ENCODE data around the gene MAP1LC3A. TPM values are rescaled to one million over a fixed set of nuclear protein-coding genes. Genes with fewer than 3 reads are reported as not detected.

MAP1LC3A gene
- total RNA-seq (10 to 100 TPM; 27.4 to 44.9 (median 37.5) TPM), polyA plus RNA-seq (10 to 100 TPM; 27.4 to 90.5 (median 30.9) TPM)
- long read RNA-seq, donor 1, transcript MAP1LC3A-201 (4 exons, 1,574 nt), result major isoform, 35 of 37 reads
- long read RNA-seq, donor 1, partial matches to known transcripts, result 0 of 37 reads
- long read RNA-seq, donor 1, other reads (novel, unspliced or antisense), result 2 of 37 reads
- long read RNA-seq, donor 2, transcript MAP1LC3A-201 (4 exons, 1,574 nt), result major isoform, 29 of 38 reads
- long read RNA-seq, donor 2, partial matches to known transcripts, result 3 of 38 reads
- long read RNA-seq, donor 2, other reads (novel, unspliced or antisense), result 2 of 38 reads

GRCh38 chr20:34558320-34559218 is at the start of gene MAP1LC3A:
Gene MAP1LC3A, plus strand, starts transcription at chr20:34558718. Its CDS starts 151 bp downstream, at chr20:34558869.
- DNase-seq (peak; percentile 95 to 97), ATAC-seq (peak; percentile 94 to 96 (median 94))
- intact Hi-C loops (cut with DNase I), result loop anchor here in 1 of 2 donors (5.0 kb wide), 1 partner anchor 149 kb away; no protein-coding TSS in a partner anchor
- H3K36me3 ChIP-seq (ENCODE audit: insufficient read depth in 1 of 2, low read depth in 1 of 2), result no peaks in the 10 kb centered on the region
- no peaks in the 10 kb centered on the region for H3K9me3 ChIP-seq
- WGBS, 3 donors, result 1 to 3% (median 2%) methylated on average over 78 to 103 of the region's 103 CpGs
- TF ChIP-seq, protein P1, sequence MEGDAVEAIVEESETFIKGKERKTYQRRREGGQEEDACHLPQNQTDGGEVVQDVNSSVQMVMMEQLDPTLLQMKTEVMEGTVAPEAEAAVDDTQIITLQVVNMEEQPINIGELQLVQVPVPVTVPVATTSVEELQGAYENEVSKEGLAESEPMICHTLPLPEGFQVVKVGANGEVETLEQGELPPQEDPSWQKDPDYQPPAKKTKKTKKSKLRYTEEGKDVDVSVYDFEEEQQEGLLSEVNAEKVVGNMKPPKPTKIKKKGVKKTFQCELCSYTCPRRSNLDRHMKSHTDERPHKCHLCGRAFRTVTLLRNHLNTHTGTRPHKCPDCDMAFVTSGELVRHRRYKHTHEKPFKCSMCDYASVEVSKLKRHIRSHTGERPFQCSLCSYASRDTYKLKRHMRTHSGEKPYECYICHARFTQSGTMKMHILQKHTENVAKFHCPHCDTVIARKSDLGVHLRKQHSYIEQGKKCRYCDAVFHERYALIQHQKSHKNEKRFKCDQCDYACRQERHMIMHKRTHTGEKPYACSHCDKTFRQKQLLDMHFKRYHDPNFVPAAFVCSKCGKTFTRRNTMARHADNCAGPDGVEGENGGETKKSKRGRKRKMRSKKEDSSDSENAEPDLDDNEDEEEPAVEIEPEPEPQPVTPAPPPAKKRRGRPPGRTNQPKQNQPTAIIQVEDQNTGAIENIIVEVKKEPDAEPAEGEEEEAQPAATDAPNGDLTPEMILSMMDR (IDR thresholded peaks at IDR 0.05), result no peak
- H3K4me3 ChIP-seq, result peak within 1 kb of the TSS; percentile 82
- H3K27me3 ChIP-seq (ENCODE audit: insufficient read depth in 3 of 3, low read length in 2 of 3), result no peaks in the 10 kb centered on the region
- peaks cover 7% of the 10 kb centered on the region for H3K4me1 ChIP-seq
- peak within 1 kb of the TSS; percentile 86 for H3K27ac ChIP-seq

DNA sequence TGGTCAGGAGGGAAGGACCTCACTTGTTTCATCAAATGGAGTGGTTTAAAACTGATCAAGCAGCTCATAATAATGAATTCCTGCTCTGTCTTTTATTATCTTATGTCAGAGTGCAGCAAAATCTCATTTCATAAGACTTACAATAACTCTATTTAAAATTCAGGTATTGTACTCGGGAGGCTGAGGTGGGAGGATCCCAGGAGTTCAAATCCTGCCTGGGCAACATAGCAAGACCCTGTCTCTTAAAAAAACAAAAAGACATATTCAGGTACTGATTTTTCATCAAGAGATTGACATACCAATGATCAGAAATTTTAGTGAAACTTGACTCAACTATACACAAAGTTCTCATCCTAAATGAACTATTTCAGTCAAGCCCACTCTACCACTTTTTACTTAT is 47.9 kb upstream of the MAP1LC3A start:
- intact Hi-C loops (cut with DNase I), result no loop called here
- no peak overlapping the region for H3K4me3 ChIP-seq
- peaks cover 3 to 64% of the 10 kb centered on the region in 2 donors for H3K36me3 ChIP-seq (ENCODE audit: insufficient read depth in 1 of 2, low read depth in 1 of 2)
- no peaks in the 10 kb centered on the region for H3K9me3 ChIP-seq
- no peaks in the 10 kb centered on the region for H3K4me1 ChIP-seq
- no peak overlapping the region for H3K27ac ChIP-seq
- H3K27me3 ChIP-seq (ENCODE audit: insufficient read depth in 3 of 3, low read length in 2 of 3), result no peaks in the 10 kb centered on the region
- TF ChIP-seq, protein P1 (IDR thresholded peaks at IDR 0.05), result no peak
- DNase-seq, result no peak
- whole genome bisulfite sequencing, 3 donors, result 88 to 97% (median 96%) methylated on average over 1 of the region's 1 CpG
- ATAC-seq, result no peak

- intact Hi-C loops (cut with DNase I), result no loop called here
- H3K4me1 ChIP-seq, result no peaks in the 10 kb centered on the region
- ATAC-seq (no peak), DNase-seq (no peak)
- TF ChIP-seq, protein P1 (IDR thresholded peaks at IDR 0.05), result no peak
- H3K36me3 ChIP-seq (ENCODE audit: insufficient read depth in 1 of 2, low read depth in 1 of 2), result peaks cover 3 to 51% of the 10 kb centered on the region in 2 donors
- no peak overlapping the region for H3K4me3 ChIP-seq
- H3K27ac ChIP-seq, result no peak overlapping the region
- H3K9me3 ChIP-seq, result no peaks in the 10 kb centered on the region
- WGBS, 3 donors, result 87 to 95% (median 95%) methylated on average over 3 of the region's 3 CpGs
- no peaks in the 10 kb centered on the region for H3K27me3 ChIP-seq (ENCODE audit: insufficient read depth in 3 of 3, low read length in 2 of 3)
These were observed 46.6 kb upstream of the MAP1LC3A start for GRCh38 chr20:34511891-34512265.

DNA sequence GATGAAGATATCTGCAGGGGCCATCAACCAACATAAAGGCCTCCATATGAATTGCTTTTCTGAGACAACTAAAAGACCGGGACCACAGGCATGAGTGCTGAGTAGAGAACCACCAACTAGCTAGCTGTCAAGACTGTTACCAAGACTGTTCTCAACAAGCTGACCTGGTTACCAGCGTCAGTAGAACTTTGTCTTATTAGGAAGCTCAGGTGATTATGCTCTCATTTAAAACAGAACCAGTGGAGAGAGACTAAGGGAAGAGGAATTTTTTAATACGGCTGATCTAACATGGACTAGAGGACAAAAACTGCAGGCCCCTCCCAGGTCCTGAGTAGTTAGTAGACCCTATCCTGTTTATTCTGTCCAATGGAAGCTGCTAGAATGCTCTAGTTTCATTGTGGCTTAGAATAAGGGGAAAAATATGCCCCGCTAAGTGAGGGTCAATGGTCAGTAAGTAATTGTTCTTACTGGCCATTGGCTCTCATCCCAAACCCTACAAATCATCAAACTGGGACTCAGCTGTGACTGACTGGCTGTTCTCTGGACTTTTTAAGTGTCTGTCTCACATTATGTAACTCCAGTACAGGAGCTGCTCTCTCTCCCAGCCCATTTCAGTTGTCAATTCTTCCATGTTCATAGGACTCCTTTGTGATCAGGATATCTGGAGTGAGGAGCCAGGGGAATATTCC is 46.1 kb upstream of the MAP1LC3A start:
- ATAC-seq (no peak), DNase-seq (no peak)
- H3K4me3 ChIP-seq, result no peak overlapping the region
- TF ChIP-seq, protein P1 (IDR thresholded peaks at IDR 0.05), result no peak
- H3K9me3 ChIP-seq, result no peaks in the 10 kb centered on the region
- peaks cover under 1% of the 10 kb centered on the region for H3K4me1 ChIP-seq
- WGBS, 3 donors, result 82 to 91% (median 88%) methylated on average over 4 of the region's 4 CpGs
- H3K27ac ChIP-seq, result no peak overlapping the region
- intact Hi-C loops (cut with DNase I), result no loop called here
- H3K27me3 ChIP-seq (ENCODE audit: insufficient read depth in 3 of 3, low read length in 2 of 3), result no peaks in the 10 kb centered on the region
- peaks cover 3 to 46% of the 10 kb centered on the region in 2 donors for H3K36me3 ChIP-seq (ENCODE audit: insufficient read depth in 1 of 2, low read depth in 1 of 2)
